HG03159 (cell line): ENCODE data around the gene LMOD1.
"Not testable (repeated sequence)": the region's sequence is repeated elsewhere in the genome, so short reads cannot be mapped to it uniquely, and the experiment has no call there.

Experiments used
- ATAC-seq: cut with Tn5 transposase; IDR thresholded peaks from one replicate; pipeline ENCODE4 v1.9.1; 2021; ENCODE audit warnings: mild to moderate bottlenecking, moderate library complexity; ENCODE audit not compliant: unreplicated experiment

The LMOD1 gene

DNA sequence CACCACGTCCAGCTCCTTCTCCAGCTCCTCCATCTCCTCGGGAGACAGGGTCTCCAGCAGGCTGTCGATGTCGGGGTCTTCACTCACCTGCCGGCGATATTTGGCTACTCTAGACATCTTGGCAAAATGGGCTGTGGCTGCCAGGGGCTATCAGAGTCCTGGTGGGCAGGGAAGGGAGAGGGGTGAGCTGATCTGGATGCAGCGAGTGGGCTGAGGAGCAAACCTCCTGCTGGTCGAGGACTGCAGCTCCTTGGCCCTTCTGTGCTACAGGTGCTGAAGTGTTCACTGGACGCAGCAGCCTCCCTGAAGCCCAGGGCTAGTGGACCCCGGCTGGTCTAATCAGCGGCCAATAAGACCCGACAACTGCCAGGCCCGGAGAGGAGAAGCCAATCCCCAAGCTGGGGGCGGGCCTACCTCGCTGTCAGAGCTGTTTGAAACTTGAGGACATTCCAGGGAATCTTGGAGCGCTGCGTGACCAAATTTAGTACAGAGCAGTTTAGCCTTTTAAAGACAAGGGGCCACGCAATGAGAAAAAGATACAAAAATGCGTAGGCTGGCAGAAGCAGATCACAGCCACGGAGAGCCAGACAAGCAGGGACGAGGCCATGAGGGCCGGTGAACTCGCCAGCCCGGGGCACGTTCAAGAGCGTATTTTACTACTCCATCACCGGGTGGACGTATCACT is at the start of gene LMOD1:
LMOD1 (minus strand) TSS at position 325 of the 685 bp plus-strand sequence; CDS start at position 117, 208 bp downstream.
- ATAC-seq: no peak

GRCh38 chr1:201990427-201990826 is 44.1 kb upstream of the LMOD1 start:
- ATAC-seq: no peak

DNA sequence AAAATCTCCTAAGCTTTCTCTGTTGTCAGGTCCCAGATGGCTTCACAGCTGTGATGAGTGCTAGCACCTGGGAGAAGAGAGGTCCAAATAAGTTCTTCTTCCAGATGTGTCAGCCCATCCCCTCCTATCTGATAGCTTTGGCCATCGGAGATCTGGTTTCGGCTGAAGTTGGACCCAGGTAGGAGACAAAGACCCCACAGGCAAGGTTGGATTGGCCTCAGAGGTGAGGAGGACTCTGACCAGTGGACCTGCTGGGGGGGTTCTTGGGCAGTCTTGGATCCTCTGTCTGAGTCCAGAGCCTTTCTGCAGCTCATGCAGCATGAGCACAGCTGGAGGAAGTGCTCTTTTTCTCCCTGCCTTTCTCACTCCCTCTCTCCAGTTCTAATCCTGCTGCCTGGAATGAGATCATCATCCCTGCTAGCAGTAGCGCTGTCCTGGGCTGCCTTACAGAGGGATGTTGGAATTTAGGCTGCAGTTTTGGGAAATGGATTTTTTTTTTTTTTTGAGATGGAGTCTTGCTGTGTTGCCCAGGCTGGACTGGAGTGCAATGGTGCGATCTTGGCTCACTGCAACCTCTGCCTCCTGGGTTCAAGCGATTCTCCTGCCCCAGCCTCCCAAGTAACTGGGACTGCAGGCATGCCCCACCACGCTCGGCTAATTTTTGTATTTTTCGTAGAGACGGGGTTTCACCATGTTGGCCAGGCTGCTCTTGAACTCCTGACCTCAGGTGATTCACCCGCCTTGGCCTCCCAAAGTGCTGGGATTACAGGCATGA is 43.2 kb upstream of the LMOD1 start:
- no peak for ATAC-seq

DNA sequence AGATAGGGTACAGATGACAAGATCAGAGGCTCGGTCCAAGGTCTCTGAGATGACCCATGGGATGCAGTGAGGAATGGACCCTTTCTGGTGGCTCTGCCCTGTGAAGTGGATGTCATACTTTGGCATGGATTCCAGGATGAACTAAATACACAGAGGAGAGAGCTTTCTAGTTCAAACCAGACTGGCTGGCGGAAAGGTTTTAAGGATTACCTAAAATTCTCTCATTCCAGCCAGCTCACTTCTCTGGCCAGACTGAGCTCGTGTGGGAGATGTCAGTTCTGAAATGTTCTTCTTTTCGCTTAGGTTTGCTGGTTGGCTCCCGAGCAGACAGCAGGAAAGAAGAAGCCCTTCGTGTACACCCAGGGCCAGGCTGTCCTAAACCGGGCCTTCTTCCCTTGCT is 42.3 kb upstream of the LMOD1 start:
- no peak for ATAC-seq

DNA sequence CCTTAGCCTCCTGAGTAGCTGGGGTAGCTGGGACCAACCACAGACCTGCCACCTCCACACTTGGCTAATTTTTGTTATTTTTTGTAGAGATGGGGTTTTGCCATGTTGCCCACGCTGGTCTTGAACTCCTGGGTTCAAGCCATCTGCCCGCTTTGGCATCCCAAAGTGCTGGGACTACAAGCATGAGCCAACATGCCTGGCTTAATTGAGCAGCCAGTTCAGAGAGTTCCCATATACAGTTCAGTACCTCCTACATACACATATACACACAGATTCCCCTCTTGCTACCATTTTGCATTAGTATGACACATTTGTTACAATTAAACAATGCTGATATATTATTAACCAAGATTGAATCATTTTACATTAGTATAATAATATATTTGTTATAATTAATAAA is 39.0 kb upstream of the LMOD1 start:
- ATAC-seq: no peak

GRCh38 chr1:201984446-201984845 is 38.1 kb upstream of the LMOD1 start:
- ATAC-seq: no peak

GRCh38 chr1:201983380-201983805 is 37.0 kb upstream of the LMOD1 start:
- peak; percentile 29 for ATAC-seq

GRCh38 chr1:201982623-201983379 is 36.5 kb upstream of the LMOD1 start, which contains the start of gene RNPEP:
Gene RNPEP, plus strand, starts transcription at chr1:201982648. Its CDS starts 19 bp downstream, at chr1:201982667.
- ATAC-seq: peak; percentile 71

GRCh38 chr1:201982082-201982622 is 35.8 kb upstream of the LMOD1 start:
- no peak for ATAC-seq

DNA sequence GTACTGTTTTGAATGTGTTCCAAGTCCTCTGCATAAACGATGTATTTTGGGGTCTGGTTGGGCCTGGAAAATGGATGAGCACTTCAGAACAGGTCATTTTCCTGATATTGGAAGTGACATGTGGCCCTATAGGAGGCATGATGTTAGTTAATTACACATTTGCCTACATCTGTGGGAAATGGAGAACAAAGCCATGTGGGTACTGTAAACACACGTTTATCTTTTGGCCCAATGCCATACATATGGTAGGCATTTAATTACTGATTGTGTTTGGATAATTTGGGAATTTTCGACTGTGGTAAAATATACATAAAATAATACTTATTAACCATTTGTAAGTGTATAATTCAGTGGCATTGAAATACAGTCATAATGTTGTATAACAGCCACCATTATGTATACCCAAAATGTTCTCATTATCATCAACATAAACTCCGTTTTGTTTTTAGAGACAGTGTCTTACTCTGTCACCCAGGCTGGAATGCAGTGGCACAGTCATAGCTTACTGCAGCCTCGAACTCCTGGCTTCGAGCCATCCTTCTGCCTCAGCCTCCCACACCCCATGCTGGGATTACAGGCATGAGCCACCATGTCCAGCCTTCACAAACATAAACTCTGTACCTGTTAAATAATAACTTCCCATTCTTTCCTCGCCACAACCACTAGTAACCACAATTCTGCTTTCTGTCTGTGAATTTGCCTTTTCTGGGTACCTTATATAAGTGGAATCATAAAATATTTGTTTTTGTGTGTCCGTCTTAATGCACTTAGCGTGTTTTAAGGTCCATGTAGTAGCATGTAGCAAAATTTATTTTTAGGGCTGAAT is 24.2 kb upstream of the LMOD1 start:
- ATAC-seq: no peak

DNA sequence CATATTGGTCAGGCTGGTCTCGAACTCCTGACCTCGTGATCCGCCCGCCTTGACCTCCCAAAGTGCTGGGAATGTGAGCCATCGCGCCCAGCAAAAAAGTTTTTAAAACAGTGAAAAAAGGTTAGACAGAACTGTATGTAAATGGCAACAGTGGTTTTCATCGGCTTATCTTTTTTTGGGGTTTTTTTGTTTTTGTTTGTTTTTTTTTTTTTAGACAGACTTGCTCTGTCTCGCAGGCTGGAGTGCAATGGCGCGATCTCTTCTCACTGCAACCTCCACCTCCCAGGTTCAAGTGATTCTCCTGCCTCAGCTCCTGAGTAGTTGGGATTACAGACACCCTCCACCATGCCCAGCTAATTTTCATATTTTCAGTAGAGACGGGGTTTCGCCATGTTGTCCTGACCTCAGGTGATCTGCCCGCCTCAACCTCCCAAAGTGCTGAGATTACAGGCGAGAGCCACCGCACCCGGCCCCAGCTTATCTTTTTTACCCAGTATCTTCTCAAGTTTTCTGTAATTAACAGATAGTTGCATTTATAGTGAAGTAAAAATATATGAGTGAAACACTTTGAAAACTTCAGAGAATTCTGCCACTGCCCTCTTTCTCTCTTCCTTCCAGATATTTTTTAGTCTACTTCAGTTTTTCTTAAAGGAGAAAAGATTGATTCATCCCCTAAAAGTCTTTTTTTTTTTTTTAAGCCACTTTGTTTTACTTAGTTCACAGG is 22.0 kb upstream of the LMOD1 start:
- no peak for ATAC-seq

GRCh38 chr1:201966171-201966570 is 19.8 kb upstream of the LMOD1 start:
- ATAC-seq: no peak

DNA sequence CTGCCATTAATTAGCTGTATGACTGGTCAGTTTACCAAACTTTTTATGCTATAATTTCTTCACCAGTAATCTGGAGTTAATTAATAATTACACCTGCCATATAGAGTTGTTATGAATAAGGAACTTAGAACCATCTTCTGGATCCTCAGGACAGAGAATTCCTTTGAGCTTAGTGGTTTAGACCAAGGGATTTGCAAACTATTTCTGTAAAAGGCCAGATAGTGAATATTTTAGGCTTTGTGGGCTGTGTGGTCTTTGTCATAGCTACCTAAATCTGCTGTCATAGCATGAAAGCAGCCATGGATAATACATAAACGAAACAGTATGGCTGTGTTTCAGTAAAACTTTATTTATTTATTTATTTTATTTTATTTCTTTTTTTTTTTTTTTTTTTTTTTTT is 17.9 kb upstream of the LMOD1 start:
- ATAC-seq: no peak

GRCh38 chr1:201962382-201962781 is 16.0 kb upstream of the LMOD1 start:
- not testable (repeated sequence) for ATAC-seq

DNA sequence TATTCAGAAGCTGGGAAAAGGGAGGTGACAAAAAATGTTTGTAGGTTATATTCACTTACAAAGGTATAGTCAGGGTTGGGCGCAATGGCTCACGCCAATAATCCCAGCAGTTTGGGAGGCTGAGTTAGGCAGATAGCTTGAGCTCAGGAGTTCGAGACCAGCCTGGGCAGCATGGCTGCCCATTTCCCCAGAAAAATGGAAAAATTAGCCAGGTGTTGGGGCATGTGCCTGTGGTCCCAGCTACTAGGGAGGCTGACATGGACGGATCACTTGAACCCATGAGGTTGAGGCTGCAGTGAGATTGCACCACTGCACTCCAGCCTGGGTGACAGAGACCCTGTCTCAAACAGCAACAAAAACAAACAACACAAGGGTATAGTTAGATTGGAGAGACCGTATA is 12.0 kb upstream of the LMOD1 start:
- no peak for ATAC-seq

GRCh38 chr1:201955729-201956143 is 9.4 kb upstream of the LMOD1 start:
- ATAC-seq: peak; percentile 38

DNA sequence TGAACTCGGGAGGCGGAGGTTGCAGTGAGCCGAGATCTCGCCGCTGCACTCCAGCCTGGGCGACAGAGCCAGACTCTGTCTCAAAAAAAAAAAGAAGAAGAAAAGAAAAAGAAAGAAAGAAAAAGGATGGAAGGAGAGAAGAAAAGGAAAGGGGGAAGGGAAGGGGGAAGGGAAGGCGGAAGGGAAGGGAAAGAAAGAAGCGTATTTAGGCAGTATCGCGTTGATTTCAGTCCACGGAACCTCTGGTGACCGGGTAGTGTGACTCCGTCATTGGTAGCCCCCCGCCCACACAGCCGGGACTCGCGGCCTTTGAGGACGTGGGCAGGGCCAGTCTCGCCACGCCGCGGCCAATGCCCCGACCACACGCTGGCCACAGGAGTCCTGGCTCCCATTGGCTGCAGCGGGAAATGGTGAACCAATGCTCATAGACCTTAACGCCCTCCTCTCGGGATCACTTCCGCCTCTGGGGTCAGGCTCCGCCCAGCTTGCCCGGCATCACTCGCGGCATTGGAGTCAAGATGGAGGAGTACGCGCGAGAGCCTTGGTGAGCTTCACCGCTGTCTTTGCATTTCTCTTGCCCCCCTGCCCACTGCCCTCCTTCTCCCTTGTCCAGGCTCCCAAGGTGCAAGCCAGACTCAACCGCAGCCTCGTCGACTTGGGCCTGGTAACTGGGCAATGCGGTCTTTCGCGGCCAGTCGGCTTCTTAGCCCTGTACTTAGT is 8.8 kb upstream of the LMOD1 start, which contains the start of gene TIMM17A:
TIMM17A (plus strand) TSS at position 495 of the 720 bp plus-strand sequence; CDS start at position 519, 24 bp downstream.
- peak; percentile 99 for ATAC-seq

DNA sequence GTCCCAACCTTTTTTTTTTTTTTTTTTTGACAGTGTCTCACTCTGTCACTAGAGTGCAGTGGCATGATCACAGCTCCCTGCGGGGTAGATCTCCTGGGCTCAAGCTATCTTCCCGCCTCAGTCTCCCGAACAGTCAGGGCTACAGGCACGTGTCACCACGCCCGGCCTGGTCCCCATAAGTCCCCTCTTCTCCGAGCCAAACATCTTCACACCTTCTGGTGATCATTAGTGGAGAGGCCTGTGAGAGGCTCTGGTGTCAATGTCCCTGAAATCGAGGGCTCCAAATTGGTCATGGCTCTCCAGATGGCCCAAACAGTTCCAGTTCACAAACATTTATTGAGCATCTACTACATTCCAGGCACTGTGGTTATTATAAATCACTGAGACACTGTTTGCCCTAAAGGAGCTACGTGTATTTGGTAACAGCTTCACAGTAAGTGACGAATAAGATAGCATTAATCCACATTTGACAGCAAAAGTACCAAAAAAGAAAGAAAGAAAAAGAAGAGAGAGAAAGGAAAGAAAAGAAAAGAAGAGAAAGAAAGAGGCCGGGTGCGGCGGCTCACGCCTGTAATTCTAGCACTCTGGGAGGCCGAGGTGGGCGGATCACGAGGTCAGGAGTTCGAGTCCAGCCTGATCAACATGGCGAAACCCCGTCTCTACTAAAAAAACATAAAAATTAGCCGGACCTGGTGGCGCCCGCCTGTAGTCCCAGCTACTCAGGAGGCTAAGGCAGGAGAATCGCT is 8.1 kb upstream of the LMOD1 start:
- no peak for ATAC-seq
